Stimulated activated CD4-positive, alpha-beta T cell treated with anti-CD3 and anti-CD28 coated beads, Interleukin-15, amount 100 ng/mL, for 48 hours (primary cell): ENCODE results near the gene ARL13A.
"Not testable (repeated sequence)": the region's sequence is repeated elsewhere in the genome, so short reads cannot be mapped to it uniquely, and the experiment has no call there.

Experiments
- DNase-seq, 2 donors: peaks; one replicate each; pipeline ENCODE4 v3.0.0-alpha.2; 2020; ENCODE audit warnings: low read depth in 2 of 2

The ARL13A gene

GRCh38 chrX:100969408-100969807 is at the start of gene ARL13A:
Gene ARL13A, plus strand, starts transcription at chrX:100969708. Its CDS starts 3,982 bp downstream, at chrX:100973690.
- no peak for DNase-seq

- no peak for DNase-seq
Observed at GRCh38 chrX:100924375-100924774, 45.1 kb upstream of the ARL13A start.

GRCh38 chrX:100926453-100926852 is 43.1 kb upstream of the ARL13A start:
- DNase-seq: no peak

GRCh38 chrX:100928660-100929613 is 40.6 kb upstream of the ARL13A start, which contains the start of gene XKRX:
Gene XKRX, minus strand, starts transcription at chrX:100928917. Its CDS starts 613 bp downstream, at chrX:100928304.
- peak; percentile 19 to 41 for DNase-seq

- DNase-seq: peak in 1 of 2 donors; percentile 25
Observed at GRCh38 chrX:100931218-100931924, 38.1 kb upstream of the ARL13A start.

- no peak for DNase-seq
Observed at GRCh38 chrX:100931925-100932285, 37.6 kb upstream of the ARL13A start.

- no peak for DNase-seq
Observed at GRCh38 chrX:100935767-100936166, 33.7 kb upstream of the ARL13A start.

GRCh38 chrX:100939333-100939732 is 30.2 kb upstream of the ARL13A start:
- no peak for DNase-seq

GRCh38 chrX:100944601-100945000 is 24.9 kb upstream of the ARL13A start:
- no peak for DNase-seq

- DNase-seq: no peak
Observed at GRCh38 chrX:100946299-100946927, 23.1 kb upstream of the ARL13A start.

- DNase-seq: no peak
Observed at GRCh38 chrX:100948557-100948956, 21.0 kb upstream of the ARL13A start.

- DNase-seq: no peak
Observed at GRCh38 chrX:100962811-100963210, 6.7 kb upstream of the ARL13A start.

GRCh38 chrX:100964362-100964761 is 5.1 kb upstream of the ARL13A start:
- DNase-seq: no peak

GRCh38 chrX:100969936-100970335 is 428 bp downstream of the ARL13A start:
- no peak for DNase-seq

GRCh38 chrX:100973411-100973810 is 3.9 kb downstream of the ARL13A start:
- no peak for DNase-seq

GRCh38 chrX:100975212-100975611 is 5.7 kb downstream of the ARL13A start:
- no peak for DNase-seq

- no peak for DNase-seq
Observed at GRCh38 chrX:100976211-100976610, 6.7 kb downstream of the ARL13A start.

GRCh38 chrX:100979881-100980607 is 10.5 kb downstream of the ARL13A start:
- DNase-seq: no peak

GRCh38 chrX:100980608-100981497 is 11.3 kb downstream of the ARL13A start:
- no peak for DNase-seq

GRCh38 chrX:100981498-100981845 is 12.0 kb downstream of the ARL13A start:
- not testable (repeated sequence) for DNase-seq

- DNase-seq: no peak
Observed at GRCh38 chrX:100984818-100985217, 15.3 kb downstream of the ARL13A start.
